Colonic mucosa (tissue), 4 donors: ENCODE results near the gene FILIP1. TPM values are rescaled to one million over a fixed set of nuclear protein-coding genes. Genes with fewer than 3 reads are reported as not detected.
A peak's percentile ranks its signal among the peaks of the same experiment; 100 is the strongest.

ENCODE experiments used
- DNase-seq: peaks from one replicate; pipeline ENCODE4 v3.0.0-alpha.2; 2020
- H3K27ac ChIP-seq: fragments of 200-600 bp; one replicate; pipeline ENCODE4 v1.8.0; 2021
- H3K27me3 ChIP-seq: fragments of 200-600 bp; one replicate; pipeline ENCODE4 v1.8.0; 2021
- H3K36me3 ChIP-seq: fragments of 200-600 bp; one replicate; pipeline ENCODE4 v1.8.0; 2021
- H3K4me1 ChIP-seq: fragments of 200-600 bp; one replicate; pipeline ENCODE4 v1.8.0; 2021; ENCODE audit warnings: mild to moderate bottlenecking
- H3K4me3 ChIP-seq: fragments of 200-600 bp; one replicate; pipeline ENCODE4 v1.8.0; 2021
- H3K9ac ChIP-seq, 2 donors: one replicate each; pipeline ENCODE4 v1.7.0; 2013; ENCODE audit warnings: control low read depth in 2 of 2, low read depth in 2 of 2, low read length in 2 of 2
- H3K9me3 ChIP-seq: fragments of 200-600 bp; one replicate; pipeline ENCODE4 v1.8.0; 2021
- intact Hi-C: fragments of 100-400 bp; cut with DNase I; formaldehyde crosslinking; loops from one replicate; pipeline ENCODE4 v1.14.1; 2022
- total RNA-seq, 2 donors: library from RNA; stranded (reverse); fragmentation: NEBNext Ultra II Directional in 1 of 2; extraction: Animal tissue kit (Norgen Biotek cat#: 25700) in 1 of 2; gene quantifications; one replicate each; pipeline ENCODE4 v1.2.1, GENCODE V29; 2021
- TF ChIP-seq, protein P1 (sequence below): fragments of 200-600 bp; IDR thresholded peaks from one replicate; pipeline ENCODE4 v1.8.0; 2022; ENCODE audit warnings: antibody characterized with exemption, mild to moderate bottlenecking
- donor health status: healthy.
- donor health status: DM: no; HTN: no; CAD: no.
- donor health status: DM: no; HTN: no; CAD: no.

The FILIP1 gene
- total RNA-seq, 2 donors from 2014 or later, result 0.57 to 6.5 TPM

DNA sequence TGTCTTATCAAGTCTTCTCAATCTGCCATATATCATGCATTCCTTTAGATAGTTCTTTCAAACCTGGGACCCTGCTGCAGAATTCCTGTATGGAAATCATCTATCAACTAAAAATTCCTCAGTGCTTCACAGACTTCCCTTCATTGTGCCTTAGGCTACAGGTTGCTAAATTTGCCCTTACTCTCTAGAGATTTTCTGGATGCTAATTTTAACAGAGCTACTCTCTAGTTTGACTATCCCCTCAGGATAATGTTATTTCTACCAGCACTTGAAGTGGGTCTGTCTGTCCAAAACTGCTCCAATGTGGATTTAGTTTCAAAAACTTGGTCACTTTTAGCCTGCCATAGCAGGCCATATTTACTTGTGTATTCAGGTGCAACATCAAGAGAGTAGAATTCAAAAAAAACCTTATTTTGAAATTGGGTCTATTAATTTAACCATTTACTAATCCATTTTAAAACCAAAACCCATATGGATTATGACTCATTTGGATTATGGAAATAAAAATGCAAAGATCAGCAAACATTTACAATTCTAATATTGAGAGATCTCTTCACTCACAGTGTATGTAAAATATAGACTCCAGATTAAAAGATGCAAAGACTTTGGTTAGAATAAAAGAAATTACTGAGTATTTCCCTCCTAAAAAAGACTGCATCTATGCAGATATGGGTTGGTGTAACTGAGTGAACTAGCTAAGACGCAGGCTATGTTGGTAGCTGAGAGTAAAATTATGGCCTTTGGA, 236.1 kb downstream of the FILIP1 start:
- Histone ChIP-seq H3K27me3 (no peaks in the 10 kb centered on the region), H3K4me1 (no peaks in the 10 kb centered on the region), H3K4me3 (no peak overlapping the region), H3K9me3 (no peaks in the 10 kb centered on the region), H3K27ac (no peak overlapping the region), H3K36me3 (peaks cover 20% of the 10 kb centered on the region), H3K9ac (no peak overlapping the region)
- DNase-seq, result no peak
- intact Hi-C loops, result no loop called here
- TF ChIP-seq, protein P1, sequence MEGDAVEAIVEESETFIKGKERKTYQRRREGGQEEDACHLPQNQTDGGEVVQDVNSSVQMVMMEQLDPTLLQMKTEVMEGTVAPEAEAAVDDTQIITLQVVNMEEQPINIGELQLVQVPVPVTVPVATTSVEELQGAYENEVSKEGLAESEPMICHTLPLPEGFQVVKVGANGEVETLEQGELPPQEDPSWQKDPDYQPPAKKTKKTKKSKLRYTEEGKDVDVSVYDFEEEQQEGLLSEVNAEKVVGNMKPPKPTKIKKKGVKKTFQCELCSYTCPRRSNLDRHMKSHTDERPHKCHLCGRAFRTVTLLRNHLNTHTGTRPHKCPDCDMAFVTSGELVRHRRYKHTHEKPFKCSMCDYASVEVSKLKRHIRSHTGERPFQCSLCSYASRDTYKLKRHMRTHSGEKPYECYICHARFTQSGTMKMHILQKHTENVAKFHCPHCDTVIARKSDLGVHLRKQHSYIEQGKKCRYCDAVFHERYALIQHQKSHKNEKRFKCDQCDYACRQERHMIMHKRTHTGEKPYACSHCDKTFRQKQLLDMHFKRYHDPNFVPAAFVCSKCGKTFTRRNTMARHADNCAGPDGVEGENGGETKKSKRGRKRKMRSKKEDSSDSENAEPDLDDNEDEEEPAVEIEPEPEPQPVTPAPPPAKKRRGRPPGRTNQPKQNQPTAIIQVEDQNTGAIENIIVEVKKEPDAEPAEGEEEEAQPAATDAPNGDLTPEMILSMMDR, result no peak

DNA sequence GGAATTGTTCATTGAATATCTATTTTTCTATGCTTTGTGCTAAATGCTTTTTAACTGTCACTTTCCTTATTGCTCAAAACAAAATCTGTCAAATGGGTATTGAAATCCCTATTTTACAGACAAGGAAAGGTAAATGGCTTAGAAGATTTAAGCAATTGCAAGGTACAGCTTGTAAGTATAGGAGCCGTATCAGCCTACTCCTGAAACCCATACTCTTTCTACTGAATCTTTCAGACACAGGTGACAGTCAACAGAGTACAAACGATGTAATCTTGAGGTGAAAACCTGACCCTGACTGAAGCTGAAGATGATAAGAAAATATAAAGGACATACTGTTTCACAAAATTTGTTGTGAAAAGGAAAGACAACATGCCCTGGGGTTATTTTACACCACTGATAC, 243.0 kb downstream of the FILIP1 start:
- TF ChIP-seq, protein P1, result no peak
- no peaks in the 10 kb centered on the region for H3K4me1 ChIP-seq
- peaks cover 3% of the 10 kb centered on the region for H3K36me3 ChIP-seq
- DNase-seq, result no peak
- H3K4me3 ChIP-seq, result no peak overlapping the region
- H3K27me3 ChIP-seq, result no peaks in the 10 kb centered on the region
- no peaks in the 10 kb centered on the region for H3K9me3 ChIP-seq
- no peak overlapping the region for H3K27ac ChIP-seq
- no peak overlapping the region for H3K9ac ChIP-seq
- intact Hi-C loops, result no loop called here

DNA sequence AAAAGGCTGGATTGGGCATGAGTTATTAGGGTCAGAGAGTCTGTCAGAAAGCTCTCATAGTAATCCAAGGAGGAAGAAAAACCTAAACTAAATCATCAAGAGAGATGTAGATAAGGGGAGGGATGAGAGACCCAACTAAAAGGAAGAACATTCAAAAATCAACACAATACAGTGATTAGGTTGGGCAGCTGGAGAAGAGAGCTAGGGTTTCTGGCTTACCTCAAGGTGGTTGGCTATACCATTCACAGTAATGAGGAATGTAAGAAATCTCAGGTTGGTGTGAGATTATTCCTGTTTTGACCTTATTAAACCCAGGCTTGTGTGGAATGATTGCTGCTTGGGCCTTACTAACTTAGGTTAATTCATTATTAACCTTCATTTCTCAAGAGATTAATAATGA, 243.8 kb downstream of the FILIP1 start:
- no peak for DNase-seq
- TF ChIP-seq, protein P1, result no peak
- H3K27ac ChIP-seq, result no peak overlapping the region
- H3K9ac ChIP-seq, result no peak overlapping the region
- H3K36me3 ChIP-seq, result no peaks in the 10 kb centered on the region
- no peaks in the 10 kb centered on the region for H3K27me3 ChIP-seq
- H3K4me1 ChIP-seq, result no peaks in the 10 kb centered on the region
- intact Hi-C loops, result no loop called here
- no peaks in the 10 kb centered on the region for H3K9me3 ChIP-seq
- no peak overlapping the region for H3K4me3 ChIP-seq

DNA sequence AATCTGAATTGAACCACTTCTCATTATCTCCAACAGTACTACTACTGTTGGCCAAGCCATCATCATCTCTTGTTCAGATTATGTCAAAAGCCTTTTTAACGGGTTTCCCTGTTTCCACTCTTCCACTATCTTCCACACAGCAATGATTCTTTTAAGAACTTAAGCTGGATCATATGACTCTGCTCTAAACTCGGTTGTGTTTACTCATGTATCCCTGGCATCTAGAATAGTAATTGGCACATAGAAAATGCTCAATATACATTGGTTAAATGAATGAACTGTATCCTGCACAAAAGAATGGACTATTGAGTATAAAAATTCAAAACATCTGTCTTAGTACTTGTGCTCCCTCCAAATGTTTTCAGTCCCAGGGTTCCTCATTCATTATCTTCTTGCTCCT, 247.2 kb downstream of the FILIP1 start:
- Histone ChIP-seq H3K27me3 (no peaks in the 10 kb centered on the region), H3K9me3 (no peaks in the 10 kb centered on the region), H3K27ac (no peak overlapping the region), H3K4me1 (no peaks in the 10 kb centered on the region), H3K9ac (no peak overlapping the region), H3K4me3 (no peak overlapping the region), H3K36me3 (no peaks in the 10 kb centered on the region)
- intact Hi-C loops, result no loop called here
- TF ChIP-seq, protein P1, result no peak
- DNase-seq, result no peak

DNA sequence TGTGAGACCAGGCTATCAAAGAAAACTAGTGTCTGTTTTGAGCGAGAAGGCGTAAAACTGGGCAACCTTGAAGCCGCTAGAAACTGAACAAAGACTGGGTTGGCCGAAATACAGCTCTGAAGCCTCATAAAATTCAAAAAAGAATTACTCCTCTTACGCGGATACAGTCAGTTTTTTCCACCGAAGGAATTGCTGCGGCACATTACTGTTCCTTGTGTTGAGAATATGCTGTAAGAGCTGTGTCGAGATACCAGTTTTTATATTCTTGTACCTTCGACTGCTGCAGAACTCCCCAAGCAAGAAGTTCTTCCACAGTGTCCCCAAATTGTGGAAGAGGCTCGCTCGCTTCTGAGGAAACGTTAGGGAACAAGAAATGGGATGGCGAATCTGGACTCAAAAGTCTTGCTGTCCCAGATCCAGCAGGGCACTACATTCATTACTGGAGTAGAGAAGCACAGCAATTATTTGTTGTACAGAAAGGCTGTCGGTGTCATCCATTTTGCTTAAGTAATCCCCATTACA, 249.5 kb downstream of the FILIP1 start:
- no peaks in the 10 kb centered on the region for H3K36me3 ChIP-seq
- peak overlapping the region; percentile 91 for H3K27ac ChIP-seq
- H3K4me1 ChIP-seq, result no peaks in the 10 kb centered on the region
- peak; percentile 23 for DNase-seq
- H3K9ac ChIP-seq, result peak overlapping the region; percentile 25 to 99
- H3K9me3 ChIP-seq, result no peaks in the 10 kb centered on the region
- no peaks in the 10 kb centered on the region for H3K27me3 ChIP-seq
- TF ChIP-seq, protein P1, result no peak
- intact Hi-C loops, result no loop called here
- H3K4me3 ChIP-seq, result peak overlapping the region; percentile 56
